GM18868 (cell line): ENCODE data around the gene SLC17A6.

Source experiments
- ATAC-seq: cut with Tn5 transposase; IDR thresholded peaks from one replicate; pipeline ENCODE4 v1.9.1; 2021; ENCODE audit warnings: mild to moderate bottlenecking, moderate library complexity; ENCODE audit not compliant: unreplicated experiment

The SLC17A6 gene

DNA sequence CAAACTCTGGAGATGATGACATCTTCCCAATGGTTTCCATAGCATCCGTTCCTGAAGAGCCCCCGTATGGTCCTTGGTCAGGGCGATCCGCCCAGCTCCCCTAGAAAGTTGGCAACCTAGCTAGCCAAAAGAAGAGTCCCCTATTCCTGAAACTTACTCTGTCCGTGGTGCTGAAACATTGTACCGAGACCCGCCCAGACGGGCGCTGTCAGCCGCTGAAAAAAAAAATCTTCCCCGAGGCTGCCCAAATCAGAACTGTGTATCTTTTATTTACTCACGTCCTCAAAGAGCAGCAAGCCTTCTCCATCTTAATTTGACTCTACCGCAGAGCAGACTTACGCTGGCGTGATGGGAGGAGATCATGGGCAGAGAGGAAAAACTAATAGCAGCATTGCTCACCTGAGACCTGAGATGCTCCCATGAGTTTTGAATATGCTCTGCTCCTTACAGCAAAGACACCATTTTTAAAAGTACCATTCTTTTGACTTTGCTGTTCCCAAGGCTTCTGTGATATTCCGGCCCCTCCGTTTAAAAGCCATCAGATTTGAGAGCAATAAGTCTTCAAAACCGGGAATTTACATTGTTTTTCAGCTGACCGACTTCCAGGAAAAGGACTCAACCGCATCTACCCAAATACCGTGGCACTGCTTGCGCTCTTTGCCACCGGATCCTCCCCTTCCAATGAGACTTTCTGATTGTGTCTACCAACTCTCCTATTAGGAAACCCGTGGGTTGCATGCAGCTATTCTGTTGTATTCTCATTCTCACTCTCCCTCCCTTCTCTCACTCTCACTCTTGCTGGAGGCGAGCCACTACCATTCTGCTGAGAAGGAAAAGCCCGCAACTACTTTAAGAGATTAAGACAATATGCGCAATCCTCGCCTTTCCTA is at the start of gene SLC17A6:
Gene SLC17A6 (plus strand): TSS at position 786 of the 890 bp plus-strand sequence. CDS start 153 bp downstream, outside the sequence.
- peak; percentile 48 for ATAC-seq

DNA sequence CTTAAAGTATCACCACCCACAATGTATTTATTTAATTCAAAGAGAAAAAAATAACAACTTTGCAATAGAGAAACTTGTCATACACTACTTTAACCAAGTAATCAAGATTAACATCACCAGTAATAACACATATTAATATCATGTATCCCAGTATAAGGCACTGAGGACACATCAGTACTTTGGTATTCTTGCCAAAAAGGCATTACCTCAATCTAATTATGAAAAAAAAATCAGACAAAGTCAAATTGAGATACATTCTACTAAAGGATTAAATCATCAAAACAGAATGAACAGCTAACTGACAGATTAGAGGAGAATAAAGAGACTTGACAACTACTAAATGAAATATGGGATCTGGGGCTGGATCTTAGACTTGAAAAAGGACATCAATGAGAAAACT is 35.8 kb upstream of the SLC17A6 start:
- ATAC-seq, result no peak

DNA sequence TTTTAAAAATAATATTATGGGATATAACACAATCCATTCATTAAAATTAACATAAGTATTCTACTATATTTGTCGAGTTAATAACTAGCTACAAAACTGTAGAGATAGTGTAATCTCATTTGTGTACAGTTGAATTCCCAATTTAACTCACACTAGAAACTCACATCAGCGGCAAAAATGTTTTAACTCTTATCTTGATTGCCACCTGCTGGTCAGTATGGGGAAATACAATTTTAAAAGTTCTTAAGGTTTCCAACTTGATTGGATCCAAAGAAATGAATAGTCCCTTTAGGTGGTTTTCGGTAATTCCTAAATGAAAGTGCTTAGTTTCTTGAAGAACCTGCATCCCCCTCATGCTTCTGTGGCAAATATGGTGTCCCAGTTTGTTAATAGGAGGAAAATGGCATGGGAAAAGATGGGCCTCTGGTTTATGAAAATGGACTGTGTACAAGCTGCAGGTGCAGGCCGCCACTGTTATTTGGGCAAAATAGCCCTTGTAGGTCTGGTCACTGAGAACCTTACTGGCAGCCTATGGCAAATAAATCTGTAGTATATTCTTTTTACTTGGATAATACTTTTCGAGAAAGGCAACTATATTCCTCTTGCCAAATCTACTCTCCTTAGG is 33.7 kb upstream of the SLC17A6 start:
- ATAC-seq, result peak; percentile 64

DNA sequence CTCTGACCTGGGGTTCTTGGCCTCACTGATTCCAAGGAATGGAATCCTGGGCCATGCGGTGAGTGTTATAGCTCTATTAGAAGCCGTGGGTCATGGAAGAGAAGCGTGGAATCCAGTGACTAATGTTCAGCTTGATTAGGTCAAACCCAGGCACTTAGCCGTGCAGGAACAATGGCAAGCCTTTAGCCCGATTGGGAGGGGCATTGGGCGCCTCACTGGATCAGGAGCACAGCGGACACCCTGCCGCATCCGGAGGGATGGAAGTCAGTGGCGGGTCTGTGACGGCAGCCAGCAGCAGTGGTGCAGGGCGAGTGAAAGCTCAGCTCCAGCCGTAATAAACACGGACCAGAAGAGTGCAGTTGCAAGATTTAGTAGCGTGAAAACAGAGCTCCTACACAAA is 20.5 kb upstream of the SLC17A6 start:
- ATAC-seq, result no peak

DNA sequence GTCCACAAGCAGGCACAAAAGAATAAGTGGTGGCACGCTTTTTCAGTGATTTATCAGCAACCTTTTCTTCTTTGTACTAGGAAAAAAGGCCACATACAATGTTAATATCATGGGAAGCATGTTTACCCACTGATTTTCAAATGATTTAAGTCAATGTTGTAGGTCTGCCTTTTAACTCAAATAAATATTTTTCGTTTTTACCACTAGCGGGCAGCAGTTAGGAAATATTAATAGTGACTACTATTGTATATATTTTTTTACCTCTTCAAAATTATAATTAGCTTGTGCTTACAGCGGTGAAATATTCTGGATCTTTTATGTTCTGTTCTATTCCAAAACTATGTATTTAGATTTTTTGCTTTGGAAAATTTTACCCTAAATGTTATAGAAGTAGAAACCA is 6.4 kb upstream of the SLC17A6 start:
- ATAC-seq, result no peak

DNA sequence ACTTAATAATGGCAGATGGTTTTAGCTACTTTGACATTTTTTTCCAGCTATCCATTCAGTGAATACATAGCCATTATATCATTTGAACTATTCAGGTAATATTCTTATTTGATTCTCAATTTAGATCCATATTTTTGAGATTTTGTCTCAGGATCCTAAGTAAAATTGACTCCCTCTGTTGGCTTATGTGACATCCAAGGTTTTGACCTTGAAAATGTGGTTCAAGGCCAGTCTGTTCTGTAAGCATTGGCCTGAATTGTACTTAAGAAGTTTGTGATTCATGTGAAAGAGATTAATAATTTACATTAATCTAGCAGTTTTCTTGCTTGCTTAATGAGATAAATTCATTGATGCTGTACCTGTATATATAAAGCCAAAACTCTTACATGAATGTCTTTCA is 1.6 kb upstream of the SLC17A6 start:
- no peak for ATAC-seq

DNA sequence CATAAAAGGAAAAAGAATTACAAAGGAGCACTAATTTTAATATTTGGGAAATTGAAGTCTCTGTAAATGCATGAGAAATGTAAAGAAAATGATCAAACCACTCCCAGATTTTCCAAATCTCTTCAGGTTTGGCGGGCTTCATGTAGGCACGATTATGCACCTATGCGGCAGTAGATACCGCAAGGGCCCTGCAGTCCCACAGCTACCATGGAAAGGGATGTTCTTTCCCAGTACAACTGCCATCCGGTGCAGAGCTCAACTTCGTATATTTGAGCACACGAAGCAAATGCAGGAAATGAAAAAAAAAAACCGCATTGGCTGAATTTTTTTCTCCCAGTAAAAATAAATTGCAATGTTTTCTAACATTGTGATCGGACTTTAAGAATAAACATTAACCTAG is 1.4 kb downstream of the SLC17A6 start:
- no peak for ATAC-seq

DNA sequence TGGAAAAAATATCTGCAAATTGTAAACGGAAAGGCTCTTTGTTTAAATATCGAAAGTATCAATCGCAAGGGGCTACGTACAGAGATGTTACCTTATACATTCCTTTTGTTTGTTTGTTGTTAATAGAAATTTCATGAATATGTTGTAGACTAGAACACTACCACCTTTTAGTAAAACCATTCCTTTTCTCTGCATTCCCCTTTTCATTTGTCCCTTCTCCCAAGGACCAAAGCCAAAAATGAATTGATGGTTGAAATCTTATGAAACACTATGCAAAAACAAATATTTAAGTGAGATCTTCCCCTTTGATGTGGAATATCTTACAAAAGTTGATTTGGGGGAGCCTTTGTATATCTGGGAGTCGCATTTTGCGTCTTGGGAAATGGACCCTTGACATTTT is 2.1 kb downstream of the SLC17A6 start:
- ATAC-seq, result no peak

DNA sequence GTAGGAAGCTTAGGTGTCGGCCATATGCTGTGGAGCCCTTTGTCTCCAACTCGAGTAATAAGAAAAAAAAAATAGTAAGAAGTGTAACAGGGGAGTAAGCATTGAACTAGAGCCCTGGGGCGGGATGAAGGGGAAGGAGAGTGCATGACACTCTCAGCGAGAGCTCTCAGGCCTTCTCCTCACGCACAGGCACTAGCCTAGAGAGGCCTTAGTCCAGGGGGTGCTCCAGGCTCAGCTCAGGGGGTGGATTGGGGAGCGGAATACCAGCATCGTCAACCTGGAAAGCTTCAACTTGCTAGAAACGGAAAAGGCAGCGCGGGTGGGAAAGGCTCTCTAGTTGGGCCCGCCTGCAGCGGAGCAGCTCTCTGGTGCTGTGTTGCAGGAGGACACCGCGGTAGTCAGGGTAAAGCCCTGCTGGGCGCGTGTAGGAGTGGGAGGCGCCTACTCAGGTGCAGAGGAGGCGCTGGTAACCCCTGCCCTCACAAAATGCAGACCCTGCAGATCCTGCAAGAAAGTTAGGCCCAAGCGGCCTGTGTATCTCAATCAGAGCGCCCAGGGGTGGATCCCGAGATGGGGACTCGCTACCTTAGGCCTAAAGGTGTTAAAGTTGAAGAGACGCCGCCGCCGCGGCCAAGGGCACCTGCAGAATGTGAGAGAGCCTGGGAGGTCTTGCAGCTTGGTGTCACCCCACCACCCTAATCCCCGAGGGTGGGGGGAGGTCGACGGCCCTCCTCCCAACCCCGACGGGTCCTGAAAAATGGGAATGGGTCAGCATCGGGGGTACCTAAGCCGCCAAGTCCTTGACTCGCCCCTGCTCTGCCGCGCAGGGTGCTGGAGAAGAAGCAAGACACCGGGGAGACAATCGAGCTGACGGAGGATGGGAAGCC is 2.8 kb downstream of the SLC17A6 start:
- no peak for ATAC-seq

DNA sequence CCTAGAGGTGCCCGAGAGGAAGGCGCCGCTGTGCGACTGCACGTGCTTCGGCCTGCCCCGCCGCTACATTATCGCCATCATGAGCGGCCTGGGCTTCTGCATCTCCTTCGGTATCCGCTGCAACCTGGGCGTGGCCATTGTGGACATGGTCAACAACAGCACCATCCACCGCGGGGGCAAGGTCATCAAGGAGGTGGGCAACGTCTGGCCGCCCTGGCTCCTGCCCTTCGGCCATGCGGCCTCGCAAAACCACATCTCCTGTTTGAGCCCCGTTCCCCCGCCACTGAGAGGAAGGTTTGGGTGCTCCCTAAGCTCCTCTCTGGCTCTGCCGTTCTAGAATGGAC is 3.4 kb downstream of the SLC17A6 start:
- peak; percentile 50 for ATAC-seq

DNA sequence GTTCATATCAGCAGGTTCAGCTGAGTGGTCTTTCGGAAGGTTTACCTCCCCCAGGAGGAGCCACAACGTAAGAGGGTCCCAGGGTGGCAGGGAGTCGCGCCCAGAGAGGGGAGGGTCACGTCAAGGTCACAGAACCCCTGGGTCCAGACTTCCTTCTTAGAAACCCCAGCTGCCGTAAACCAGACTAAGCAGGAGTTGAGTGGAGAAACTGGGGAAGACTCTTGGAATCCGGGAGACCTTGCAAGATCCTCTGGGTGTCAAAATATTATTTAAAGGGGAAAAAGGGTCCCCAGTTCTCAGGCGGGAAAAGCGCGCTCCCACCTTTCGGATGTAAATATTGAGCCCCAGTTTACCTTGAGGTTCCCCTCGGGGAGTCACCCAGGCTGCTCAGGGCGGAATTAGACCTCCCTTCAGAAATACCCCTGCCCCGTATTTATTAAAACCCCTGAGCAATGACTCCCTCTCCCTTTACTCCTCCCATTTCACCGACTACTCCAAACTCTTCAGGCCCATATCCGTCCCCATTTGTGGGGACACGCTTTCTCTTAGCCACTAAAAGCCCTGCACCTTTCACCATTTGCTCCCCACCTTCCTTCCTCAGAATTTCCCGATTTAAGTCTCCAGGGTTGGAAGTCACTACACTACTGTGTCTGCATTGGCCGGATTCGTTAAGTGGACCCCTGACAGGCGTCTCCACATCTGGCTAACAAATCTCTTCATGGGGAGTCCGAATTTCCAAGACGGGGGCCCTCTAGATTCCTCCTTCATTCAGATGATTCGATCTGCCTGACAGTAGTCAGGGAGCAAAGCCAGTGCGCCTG is 4.2 kb downstream of the SLC17A6 start:
- no peak for ATAC-seq

DNA sequence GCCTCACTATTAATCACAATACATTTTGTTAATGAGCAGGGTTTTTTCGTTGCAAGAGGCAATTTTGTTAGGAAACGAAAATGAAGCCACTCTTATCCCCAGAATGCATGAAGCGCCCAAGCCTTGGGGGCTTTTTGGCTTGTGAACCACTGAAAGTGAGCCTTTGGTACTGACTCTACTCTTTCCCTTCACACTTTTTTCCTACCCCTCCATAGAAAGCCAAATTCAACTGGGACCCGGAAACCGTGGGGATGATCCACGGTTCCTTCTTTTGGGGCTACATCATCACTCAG is 4.8 kb downstream of the SLC17A6 start:
- no peak for ATAC-seq

DNA sequence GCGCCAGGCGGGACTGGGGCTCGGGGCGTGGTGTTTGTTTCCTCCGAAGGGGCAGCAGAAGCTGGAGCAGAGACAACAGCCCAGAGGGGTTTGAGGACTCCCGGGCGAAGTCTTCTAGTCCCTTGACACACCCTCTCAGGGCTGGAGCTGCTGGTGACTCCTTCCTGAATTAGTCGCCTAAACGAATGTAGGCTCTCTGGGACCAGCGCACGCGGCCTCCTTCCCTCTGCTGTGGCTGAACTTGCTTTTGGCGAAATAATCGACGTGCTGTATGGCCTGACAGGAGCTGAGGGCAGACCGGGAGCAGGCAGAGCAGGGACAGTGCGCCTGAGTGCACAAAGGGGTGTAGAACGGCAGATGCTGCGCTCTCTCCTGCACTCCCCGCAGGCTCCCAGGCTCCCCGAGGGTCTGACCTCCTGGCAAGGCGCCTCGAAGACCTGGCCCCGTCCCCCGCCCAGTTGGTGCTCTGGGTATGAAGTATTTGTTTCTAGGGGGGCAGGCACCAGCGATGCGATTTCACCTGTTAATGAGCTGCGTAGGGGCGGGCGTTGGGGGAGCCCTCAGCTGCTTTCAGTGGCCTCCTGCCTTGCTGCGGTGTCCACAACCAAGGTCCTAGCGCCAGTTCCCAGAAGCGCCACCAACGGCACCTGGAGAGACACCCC is 5.3 kb downstream of the SLC17A6 start:
- ATAC-seq, result no peak

DNA sequence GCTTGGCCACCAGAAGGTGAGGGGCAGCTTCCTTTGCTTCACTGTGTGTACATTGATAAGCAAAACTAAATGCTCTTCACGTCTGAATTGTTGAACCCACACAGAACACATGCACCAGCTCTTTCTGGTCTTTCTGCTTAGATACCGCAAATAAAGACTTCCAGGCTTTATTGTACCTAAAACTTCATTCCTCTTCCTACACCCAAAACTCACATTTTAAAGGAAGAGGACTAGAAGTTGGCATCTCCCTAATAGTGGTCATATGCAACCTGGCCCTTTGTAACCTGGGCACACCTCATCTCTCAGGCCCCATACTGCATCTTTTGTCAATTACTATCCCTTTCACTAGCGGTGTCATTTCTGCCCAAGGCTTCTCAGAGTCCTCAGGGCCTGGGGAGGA is 5.9 kb downstream of the SLC17A6 start:
- no peak for ATAC-seq

DNA sequence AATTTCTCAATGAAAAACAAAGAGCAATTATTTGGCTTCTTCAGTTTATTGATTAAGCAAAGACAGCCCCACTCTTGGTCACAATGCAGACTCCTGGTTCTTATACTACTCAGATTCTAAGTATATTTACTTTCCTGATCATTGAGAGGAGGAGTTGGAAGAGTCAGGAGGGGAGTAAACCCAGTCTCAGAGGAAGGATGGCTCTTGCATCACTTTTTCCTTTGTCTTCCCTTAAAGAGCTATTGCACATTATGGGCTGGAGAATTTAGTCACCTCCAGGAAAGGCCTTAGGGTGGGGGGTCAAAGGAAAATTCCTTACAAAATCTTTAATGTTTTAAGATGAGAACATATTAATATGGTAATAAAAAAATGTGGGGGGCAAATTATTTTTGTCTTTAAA is 8.1 kb downstream of the SLC17A6 start:
- ATAC-seq, result no peak

DNA sequence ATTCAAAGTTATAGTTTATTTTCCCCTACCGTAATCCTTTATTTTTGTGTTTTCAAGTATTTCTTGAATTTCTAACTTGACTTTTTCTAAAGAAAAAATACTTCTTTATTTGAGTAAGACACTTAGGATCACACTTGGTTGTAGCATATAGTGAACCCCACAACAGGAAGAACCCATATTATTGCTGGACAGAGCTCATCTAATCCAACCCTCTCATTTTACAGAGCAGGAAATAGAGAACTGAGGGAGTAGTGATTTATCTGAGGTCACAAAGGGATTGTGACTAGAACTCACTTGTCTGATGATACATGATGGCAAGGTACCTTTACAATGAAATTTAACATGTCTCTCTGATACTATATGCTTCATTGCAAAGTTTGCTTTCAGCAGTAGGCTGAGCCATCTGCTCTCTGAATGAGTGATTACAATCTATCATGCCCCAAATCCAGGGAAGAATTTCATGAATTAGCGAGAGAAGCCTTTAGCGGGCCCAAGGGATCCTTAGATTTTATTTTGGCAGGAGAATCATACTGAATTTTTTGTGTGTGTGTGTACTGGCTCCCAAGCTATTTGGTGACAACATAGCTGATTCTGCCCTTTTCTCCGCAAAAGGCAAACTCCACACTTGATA is 9.8 kb downstream of the SLC17A6 start:
- ATAC-seq, result no peak

DNA sequence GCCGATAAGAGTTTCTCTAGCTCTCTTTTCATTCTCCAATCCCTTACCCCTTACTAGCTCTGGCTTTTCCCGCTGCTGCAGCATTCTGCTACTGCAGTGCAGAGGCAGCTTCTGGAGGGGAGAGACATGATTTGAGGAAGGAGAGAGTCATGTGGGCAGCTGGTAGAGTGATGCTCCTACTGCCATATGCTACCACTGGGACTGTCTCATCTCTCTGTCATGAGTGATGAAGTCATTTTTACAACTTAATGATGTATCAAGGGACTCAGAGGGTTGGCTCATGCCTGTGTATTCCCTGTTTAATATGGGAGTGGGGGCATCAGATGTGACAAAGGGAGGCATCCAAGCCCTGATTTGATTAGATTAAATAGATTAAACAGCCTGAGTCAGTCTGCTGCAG is 11.3 kb downstream of the SLC17A6 start:
- no peak for ATAC-seq

DNA sequence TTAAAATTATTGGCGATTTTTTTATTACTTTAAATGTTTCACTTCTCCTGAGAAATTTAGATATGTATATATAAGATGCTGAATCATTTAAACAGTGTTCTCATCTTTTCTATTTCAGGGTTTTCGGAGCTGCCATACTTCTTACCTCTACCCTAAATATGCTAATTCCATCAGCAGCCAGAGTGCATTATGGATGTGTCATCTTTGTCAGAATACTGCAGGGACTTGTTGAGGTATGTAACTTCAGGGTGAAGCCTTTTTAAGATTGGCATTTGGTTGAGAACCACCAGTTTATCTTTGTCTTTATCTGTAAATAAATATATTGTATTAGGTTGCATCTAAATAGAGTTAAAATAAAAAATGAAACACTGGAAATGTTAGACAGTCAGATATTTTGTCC is 21.1 kb downstream of the SLC17A6 start:
- no peak for ATAC-seq

DNA sequence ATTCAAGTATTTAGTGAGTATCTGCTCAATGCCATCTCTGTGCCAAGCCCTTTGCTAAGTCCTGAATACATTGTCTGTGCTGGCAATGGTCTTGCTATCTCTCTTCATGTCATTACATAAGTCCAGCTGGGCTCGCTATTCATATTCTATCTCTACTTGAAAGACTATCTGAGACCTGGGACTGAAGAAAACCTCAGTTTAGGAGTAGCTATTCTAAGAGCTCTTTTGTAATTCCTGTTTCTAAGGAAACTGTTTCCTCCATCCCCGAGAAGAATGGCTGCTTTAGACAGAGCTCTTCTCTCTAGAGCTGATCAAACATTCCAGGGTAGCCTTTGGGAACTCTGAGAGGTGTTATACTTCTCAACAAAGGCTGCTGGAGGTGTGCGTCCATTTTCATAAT is 33.0 kb downstream of the SLC17A6 start:
- ATAC-seq, result no peak

DNA sequence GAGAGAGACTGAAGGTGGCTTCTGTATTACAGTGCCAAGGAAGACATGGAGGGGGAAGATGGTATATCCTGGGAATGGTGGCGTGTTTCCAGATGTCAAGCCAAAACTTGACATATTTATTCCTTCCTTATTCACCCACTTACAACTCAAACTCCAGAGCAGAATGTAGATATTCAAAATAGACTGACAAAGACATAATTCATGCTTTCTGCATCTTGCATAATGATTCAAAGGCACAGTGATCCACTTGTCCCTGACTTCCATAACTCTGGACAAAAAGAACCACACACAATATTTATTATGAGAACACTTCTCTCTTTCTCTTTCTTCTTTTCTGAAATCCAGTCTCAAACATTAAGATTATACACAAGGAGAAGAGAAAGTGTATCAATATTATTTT is 48.9 kb downstream of the SLC17A6 start:
- ATAC-seq, result no peak
